HepG2 (cell line): Measurements from ENCODE around the gene SPC24. TPM values are rescaled to one million over a fixed set of nuclear protein-coding genes. Genes with fewer than 3 reads are reported as not detected.

Experiments used
- ATAC-seq: fragments of 200-7000 bp; cut with Tn5 transposase; 3 replicates; pipeline ENCODE4 v1.9.1; 2020; ENCODE audit warnings: mild to moderate bottlenecking, moderate library complexity
- BruUV-seq: library from RNA; stranded (reverse); fragments of 400-500 nt; replicated peaks from 2 replicates; lab custom pipeline; 2021; lab: Mats Ljungman, UMichigan
- CTCF ChIA-PET: fragments of 300-600 bp; formaldehyde crosslinking; extraction: SDS; loops from one replicate; lab custom pipeline; 2021; ENCODE audit warnings: low total read pairs, inconsistent platforms, low intra/inter-chr PET ratio; lab: Yijun Ruan, JAX
- POLR2A ChIA-PET: fragments of 350-600 bp; sonication (Branson Sonifier 250); formaldehyde crosslinking; loops from one replicate; lab custom pipeline; 2020; ENCODE audit warnings: antibody characterized with exemption, inconsistent platforms; lab: Yijun Ruan, JAX
- DNase-seq: peaks from one replicate; pipeline ENCODE4 v3.0.0-alpha.2; 2015; ENCODE audit warnings: low spot score
- FAIRE-seq: peaks from 3 replicates; lab custom pipeline; 2011; peaks lifted over from hg19 to GRCh38; lab: Jason Lieb, UNC
- H2AFZ ChIP-seq: one replicate; pipeline ENCODE4 v1.6.1; 2011; ENCODE audit warnings: low read length, inconsistent platforms
- H3K27ac ChIP-seq: fragments of 300-600 bp; 3 replicates; pipeline ENCODE4 v1.8.0; 2011; ENCODE audit warnings: mixed run types, mild to moderate bottlenecking, mixed read lengths, low read length, inconsistent platforms; ENCODE audit not compliant: insufficient read depth; ENCODE audit errors: extremely low read length
- H3K27me3 ChIP-seq, 2 experiments: fragments of 200-600 bp in 1 of 2; 2 replicates in 1 of 2; 3 replicates in 1 of 2; pipeline versions ENCODE4 v1.6.0 to v1.8.0; 2011; ENCODE audit warnings: low read length in 2 of 2, mild to moderate bottlenecking in 2 of 2, moderate library complexity in 2 of 2, inconsistent platforms in 1 of 2; ENCODE audit not compliant: insufficient read depth in 2 of 2, control insufficient read depth in 1 of 2
- H3K36me3 ChIP-seq, 2 experiments: fragments of 200-600 bp in 1 of 2; replicated peaks in 1 of 2; 2 replicates in 1 of 2; 3 replicates in 1 of 2; pipeline versions ENCODE4 v1.5.1 to v1.8.0; 2011; ENCODE audit warnings: low read length in 2 of 2, inconsistent platforms in 1 of 2; ENCODE audit not compliant: insufficient read depth in 2 of 2, control insufficient read depth in 1 of 2
- H3K4me1 ChIP-seq: 2 replicates; pipeline ENCODE4 v1.5.1; 2012; ENCODE audit warnings: low read length, inconsistent platforms; ENCODE audit not compliant: insufficient read depth
- H3K4me2 ChIP-seq: 2 replicates; pipeline ENCODE4 v1.6.0; 2011; ENCODE audit warnings: low read depth, low read length, inconsistent platforms
- H3K4me3 ChIP-seq, 3 experiments: fragments of 200-600 bp in 1 of 3; sonication (generic), shearing (Covaris generic) in 1 of 3; replicated peaks in 1 of 3; 2 replicates each; pipeline ENCODE4 v1.5.1; 2011 to 2016; ENCODE audit warnings: low read length in 3 of 3, inconsistent platforms in 2 of 3, low read depth in 2 of 3, mild to moderate bottlenecking in 2 of 3, control low read depth in 1 of 3, mixed read lengths in 1 of 3; ENCODE audit not compliant: insufficient read depth in 1 of 3
- H3K79me2 ChIP-seq: one replicate; pipeline ENCODE4 v1.6.1; 2011; ENCODE audit warnings: low read length, inconsistent platforms; ENCODE audit not compliant: insufficient read depth
- H3K9ac ChIP-seq: 2 replicates; pipeline ENCODE4 v1.6.0; 2011; ENCODE audit warnings: mild to moderate bottlenecking, low read depth, low read length, inconsistent platforms; ENCODE audit not compliant: insufficient read depth
- H3K9me3 ChIP-seq: 2 replicates; pipeline ENCODE4 v1.5.1; 2012; ENCODE audit warnings: mild to moderate bottlenecking, low read length
- H4K20me1 ChIP-seq: 2 replicates; pipeline ENCODE4 v1.6.0; 2011; ENCODE audit warnings: inconsistent platforms, mild to moderate bottlenecking, low read length, moderate library complexity; ENCODE audit not compliant: insufficient read depth
- ISL2 ChIP-seq: sonication (generic); formaldehyde crosslinking; IDR thresholded peaks from 2 replicates; pipeline ENCODE4 v1.5.0; 2020; ENCODE audit warnings: missing genetic modification reagents
- MAZ ChIP-seq, 2 experiments: sonication (generic) in 1 of 2; formaldehyde crosslinking in 1 of 2; IDR thresholded peaks; 2 replicates each; pipeline versions ENCODE4 v1.5.0 to v1.6.1; 2012 to 2020; ENCODE audit warnings: low read depth in 2 of 2, mild to moderate bottlenecking in 2 of 2, borderline replicate concordance in 1 of 2, improper control_type of control experiment in 1 of 2, low read length in 1 of 2, missing genetic modification reagents in 1 of 2, moderate library complexity in 1 of 2
- RXRB ChIP-seq: IDR thresholded peaks from 2 replicates; pipeline ENCODE4 v1.6.1; 2016; ENCODE audit warnings: borderline replicate concordance, missing genetic modification reagents, missing compliant biosample characterization
- TBL1XR1 ChIP-seq: fragments of 150-350 bp; IDR thresholded peaks from 2 replicates; pipeline ENCODE4 v1.6.1; 2014; ENCODE audit warnings: borderline replicate concordance, low read length; ENCODE audit not compliant: partially characterized antibody
- TFE3 ChIP-seq: IDR thresholded peaks from 2 replicates; pipeline ENCODE4 v1.6.1; 2016
- YY1 ChIP-seq: IDR thresholded peaks from 2 replicates; pipeline ENCODE4 v1.6.1; 2011; ENCODE audit warnings: low read length, low read depth, moderate library complexity, mild to moderate bottlenecking; ENCODE audit not compliant: insufficient read depth, insufficient replicate concordance
- ZBTB33 ChIP-seq: sonication (generic); formaldehyde crosslinking; IDR thresholded peaks from 2 replicates; pipeline ENCODE4 v1.4.0; 2020; ENCODE audit warnings: missing genetic modification reagents
- ZNF484 ChIP-seq: sonication (generic); formaldehyde crosslinking; IDR thresholded peaks from 2 replicates; pipeline ENCODE4 v1.5.1; 2020; ENCODE audit warnings: mild to moderate bottlenecking, low read depth, missing genetic modification reagents, borderline replicate concordance
- ZNF619 ChIP-seq: sonication (generic); formaldehyde crosslinking; IDR thresholded peaks from 2 replicates; pipeline ENCODE4 v1.4.0; 2020; ENCODE audit warnings: mild to moderate bottlenecking, missing genetic modification reagents
- WGBS: methylation state at CpG from one replicate; pipeline ENCODE4 v1.1.6; 2017; ENCODE audit warnings: low lambda C conversion rate; 5-methylcytosine and 5-hydroxymethylcytosine counted together
- in situ Hi-C: cut with HindIII; loops from 2 replicates; pipeline ENCODE4 v1.10.0; 2017; ENCODE audit warnings: low pct_unique_long_range_greater_than_20kb; ENCODE audit not compliant: extremely low pct_ligation_motif_present
- intact Hi-C: fragments of 100-400 bp; cut with micrococcal nuclease; formaldehyde crosslinking; loops from one replicate; pipeline ENCODE4 v1.10.0; 2022; ENCODE audit not compliant: unreplicated experiment
- polyA plus RNA-seq, 8 experiments: library from polyadenylated mRNA; depleted of rRNA in 3 of 8; stranded (reverse) in 7 of 8; unstranded in 1 of 8; fragments of >200 nt; fragmentation: Illumina TruSeq in 4 of 8; extraction: Trizol in 4 of 8; gene quantifications; 2 replicates each; pipeline versions ENCODE4 v1.2.1 to v1.2.3, GENCODE V29; 2011 to 2016; ENCODE audit warnings: low read depth in 4 of 8, missing spikeins in 1 of 8, mixed read lengths in 1 of 8; ENCODE audit not compliant: insufficient read depth in 1 of 8
- total RNA-seq, 5 experiments: library from RNA; depleted of rRNA; stranded (reverse); fragments of >200 nt; fragmentation: Illumina TruSeq; extraction: Trizol; gene quantifications; 2 replicates each; pipeline ENCODE4 v1.2.3, GENCODE V29; 2016; ENCODE audit warnings: low read depth in 1 of 5

SPC24 gene
- total and polyA plus RNA-seq, 2 of the 13 experiments (the other 11 are each of a cell fraction or from before 2014, with no cell fraction given): 10.0 to 46.2 TPM

- H3K9ac ChIP-seq: no peak overlapping the region
- TF ChIP-seq YY1 (no peak), RXRB (CRISPR knock-in tag) (no peak), ISL2 (CRISPR knock-in tag) (no peak), ZNF484 (CRISPR knock-in tag) (no peak), ZNF619 (no peak), MAZ (IDR thresholded peaks at IDR 0.05; ENCODE audit: borderline replicate concordance, low read depth, low read length) (no peak), MAZ (CRISPR knock-in tag; IDR thresholded peaks at IDR 0.05; ENCODE audit: low read depth) (no peak), ZBTB33 (CRISPR knock-in tag) (no peak), TBL1XR1 (no peak), TFE3 (CRISPR knock-in tag) (no peak)
- TF ChIP-seq, all 625 proteins: peak for 0
- no peak overlapping the region for H3K27ac ChIP-seq
- 0 out of 5 replicates have a peak, but pooled peaks cover 2 to 7% of the 10 kb centered on the region in 2 experiments for H3K36me3 ChIP-seq
- WGBS: 94% methylated on average over 17 of the region's 17 CpGs
- FAIRE-seq: no peak
- no peak overlapping the region for H3K4me2 ChIP-seq
- H3K4me3 ChIP-seq: no peak overlapping the region
- in situ Hi-C loops (no loop called here), intact Hi-C loops (no loop called here)
- H3K4me1 ChIP-seq: peaks cover 4% of the 10 kb centered on the region
- no peaks in the 10 kb centered on the region for H4K20me1 ChIP-seq
- ATAC-seq: no peak
- BruUV-seq: no TSS peak
- no peaks in the 10 kb centered on the region for H3K79me2 ChIP-seq
- POLR2A ChIA-PET: no interaction called here
- no peak for DNase-seq
- no peak overlapping the region for H2AFZ ChIP-seq
- H3K9me3 ChIP-seq: no peaks in the 10 kb centered on the region
- CTCF ChIA-PET: no interaction called here
- no peaks in the 10 kb centered on the region for H3K27me3 ChIP-seq
Measured at GRCh38 chr19:11164879-11165406, 9.4 kb upstream of the SPC24 start.
